Measurements from ENCODE around the gene IL22RA1. TPM values are rescaled to one million over a fixed set of nuclear protein-coding genes. Genes with fewer than 3 reads are reported as not detected.

IL22RA1 gene
- total RNA-seq, 2 experiments from 2014 or later: not detected

- H3K9me2 ChIP-seq (ENCODE audit: insufficient read depth, low read length): no peaks in the 10 kb centered on the region
- H3K4me2 ChIP-seq (ENCODE audit: low read length): no peak overlapping the region
- H4K20me1 ChIP-seq (ENCODE audit: insufficient read depth, low read length): no peaks in the 10 kb centered on the region
- CTCF ChIA-PET (ENCODE audit: unreplicated experiment): no interaction called here
- no peaks in the 10 kb centered on the region for H3K9me3 ChIP-seq (ENCODE audit: low read length)
- no peak for TF ChIP-seq CTCF (conservative IDR thresholded peaks at IDR 0.05; ENCODE audit: low read length)
- TF ChIP-seq EZH2phosphoT487 (IDR thresholded peaks at IDR 0.05; ENCODE audit: borderline replicate concordance, low read depth, low read length): no peak
- no peak overlapping the region for H2AFZ ChIP-seq (ENCODE audit: low read length)
- H3K4me1 ChIP-seq (ENCODE audit: insufficient read depth, low read length, poor library complexity, severe bottlenecking): no peaks in the 10 kb centered on the region
- POLR2A ChIA-PET: interaction anchor here (0.7 kb wide), 1 partner anchor 85 kb away, joined by 3 read pairs; no protein-coding TSS in a partner anchor
- H3K4me3 ChIP-seq (ENCODE audit: low read depth, low read length, poor library complexity, severe bottlenecking): no peak overlapping the region
- intact Hi-C loops (cut with micrococcal nuclease; ENCODE audit: unreplicated experiment): no loop called here
- H3K36me3 ChIP-seq (ENCODE audit: insufficient read depth, low read length): peaks cover 91% of the 10 kb centered on the region
- BruUV-seq (replicated peaks): no TSS peak
- H3K27ac ChIP-seq (ENCODE audit: low read depth, low read length, poor library complexity, severe bottlenecking): no peak overlapping the region
- peaks cover 21% of the 10 kb centered on the region for H3K79me2 ChIP-seq (ENCODE audit: insufficient read depth, low read depth, low read length)
- no peak for DNase-seq (ENCODE audit: low spot score)
These were observed 24.1 kb upstream of the IL22RA1 start for GRCh38 chr1:24167008-24167407.

GRCh38 chr1:24165500-24165899 lies 22.6 kb upstream of the IL22RA1 start:
- no peaks in the 10 kb centered on the region for H3K9me3 ChIP-seq (ENCODE audit: low read length)
- DNase-seq (ENCODE audit: low spot score): no peak
- H3K79me2 ChIP-seq (ENCODE audit: insufficient read depth, low read depth, low read length): peaks cover 6% of the 10 kb centered on the region; the same call in 1 of the 2 replicates
- H3K27ac ChIP-seq (ENCODE audit: low read depth, low read length, poor library complexity, severe bottlenecking): no peak overlapping the region
- H2AFZ ChIP-seq (ENCODE audit: low read length): no peak overlapping the region
- BruUV-seq (replicated peaks): no TSS peak
- peaks cover 92% of the 10 kb centered on the region for H3K36me3 ChIP-seq (ENCODE audit: insufficient read depth, low read length)
- ChIA-PET CTCF (ENCODE audit: unreplicated experiment) (interaction anchor here (0.6 kb wide), 1 partner anchor 38 kb away, joined by 4 read pairs; no protein-coding TSS in a partner anchor), POLR2A (no interaction called here)
- no peak overlapping the region for H3K4me2 ChIP-seq (ENCODE audit: low read length)
- H3K4me3 ChIP-seq (ENCODE audit: low read depth, low read length, poor library complexity, severe bottlenecking): no peak overlapping the region
- no peaks in the 10 kb centered on the region for H3K9me2 ChIP-seq (ENCODE audit: insufficient read depth, low read length)
- H3K4me1 ChIP-seq (ENCODE audit: insufficient read depth, low read length, poor library complexity, severe bottlenecking): no peaks in the 10 kb centered on the region
- intact Hi-C loops (cut with micrococcal nuclease; ENCODE audit: unreplicated experiment): no loop called here
- no peaks in the 10 kb centered on the region for H4K20me1 ChIP-seq (ENCODE audit: insufficient read depth, low read length)
- no peak for TF ChIP-seq CTCF (conservative IDR thresholded peaks at IDR 0.05; ENCODE audit: low read length)
- no peak for TF ChIP-seq EZH2phosphoT487 (IDR thresholded peaks at IDR 0.05; ENCODE audit: borderline replicate concordance, low read depth, low read length)

- no peak for DNase-seq (ENCODE audit: low spot score)
- TF ChIP-seq CTCF (conservative IDR thresholded peaks at IDR 0.05; ENCODE audit: low read length) (no peak), EZH2phosphoT487 (IDR thresholded peaks at IDR 0.05; ENCODE audit: borderline replicate concordance, low read depth, low read length) (no peak)
- no peaks in the 10 kb centered on the region for H3K9me2 ChIP-seq (ENCODE audit: insufficient read depth, low read length)
- H3K36me3 ChIP-seq (ENCODE audit: insufficient read depth, low read length): peaks cover 93% of the 10 kb centered on the region
- no TSS peak for BruUV-seq (replicated peaks)
- POLR2A ChIA-PET: interaction anchor here (0.7 kb wide), 2 partner anchors 91 to 279 kb away, joined by 3 to 4 read pairs; no protein-coding TSS in a partner anchor
- no peaks in the 10 kb centered on the region for H3K4me1 ChIP-seq (ENCODE audit: insufficient read depth, low read length, poor library complexity, severe bottlenecking)
- no peak overlapping the region for H2AFZ ChIP-seq (ENCODE audit: low read length)
- intact Hi-C loops (cut with micrococcal nuclease; ENCODE audit: unreplicated experiment): no loop called here
- H3K79me2 ChIP-seq (ENCODE audit: insufficient read depth, low read depth, low read length): no peaks in the 10 kb centered on the region
- CTCF ChIA-PET (ENCODE audit: unreplicated experiment): no interaction called here
- no peak overlapping the region for H3K27ac ChIP-seq (ENCODE audit: low read depth, low read length, poor library complexity, severe bottlenecking)
- no peaks in the 10 kb centered on the region for H4K20me1 ChIP-seq (ENCODE audit: insufficient read depth, low read length)
- no peaks in the 10 kb centered on the region for H3K9me3 ChIP-seq (ENCODE audit: low read length)
- H3K4me3 ChIP-seq (ENCODE audit: low read depth, low read length, poor library complexity, severe bottlenecking): no peak overlapping the region
- H3K4me2 ChIP-seq (ENCODE audit: low read length): no peak overlapping the region
These were observed 21.1 kb upstream of the IL22RA1 start for GRCh38 chr1:24164004-24164403.
